ENCODE results near the gene DNAI2. TPM values are rescaled to one million over a fixed set of nuclear protein-coding genes. Genes with fewer than 3 reads are reported as not detected.

DNAI2 gene
- total RNA-seq, 4 donors from 2014 or later, result not detected

DNA sequence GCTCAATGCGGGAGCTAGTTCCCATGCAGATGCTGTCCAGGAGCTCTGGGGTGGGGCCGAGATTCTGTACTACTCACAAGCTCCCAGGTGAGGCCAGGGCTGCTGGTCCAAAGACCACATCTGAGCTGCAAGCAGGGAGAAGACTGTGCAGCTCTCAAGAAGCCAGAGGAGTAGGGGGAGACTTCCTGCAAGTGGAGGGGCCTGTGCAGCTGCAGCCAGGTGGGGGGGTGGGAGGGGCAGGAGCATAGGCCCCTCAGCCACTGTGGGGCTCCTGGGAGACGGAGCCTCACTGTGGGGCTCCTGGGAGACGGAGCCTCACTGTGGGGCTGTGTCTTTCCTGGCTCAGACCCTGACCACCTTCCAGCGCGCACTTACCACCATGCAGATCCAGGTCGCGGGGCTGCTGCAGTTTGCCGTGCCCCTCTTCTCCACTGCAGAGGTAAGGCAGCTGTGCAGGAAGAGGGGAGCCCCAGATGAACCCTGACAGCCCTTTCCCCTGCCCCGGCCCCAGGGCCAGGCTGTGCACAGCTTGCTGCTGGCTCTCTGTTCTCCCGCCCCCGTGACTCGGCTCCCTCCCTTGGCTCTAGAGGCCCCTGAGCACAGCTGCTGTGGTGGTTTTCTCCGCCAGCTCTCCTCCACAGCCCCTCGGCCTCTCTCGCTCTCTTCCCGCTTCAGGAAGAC is 24.3 kb upstream of the DNAI2 start:
- DNase-seq, result no peak
- intact Hi-C loops (cut with DNase I; ENCODE audit: low total_unique reads) (no loop called here), in situ Hi-C loops (cut with MboI; ENCODE audit: low sequenced_read_pairs in 4 of 4) (no loop called here)
- TF ChIP-seq POLR2A (IDR thresholded peaks at IDR 0.05), result no peak
- TF ChIP-seq CTCF (IDR thresholded peaks at IDR 0.05 in 4 of 5, conservative IDR thresholded peaks at IDR 0.05 in 1 of 5), result no peak
- no peaks in the 10 kb centered on the region for H3K9me3 ChIP-seq
- no peak overlapping the region for H3K4me3 ChIP-seq
- H3K27ac ChIP-seq, result no peak overlapping the region
- no peaks in the 10 kb centered on the region for H3K4me1 ChIP-seq
- peaks cover 0 to 7% of the 10 kb centered on the region in 2 donors for H3K36me3 ChIP-seq
- H3K27me3 ChIP-seq, result no peaks in the 10 kb centered on the region
- ATAC-seq, result no peak

GRCh38 chr17:74250324-74250995 is 23.6 kb upstream of the DNAI2 start:
- intact Hi-C loops (cut with DNase I; ENCODE audit: low total_unique reads) (no loop called here), in situ Hi-C loops (cut with MboI; ENCODE audit: low sequenced_read_pairs in 4 of 4) (no loop called here)
- H3K9me3 ChIP-seq, result no peaks in the 10 kb centered on the region
- H3K4me3 ChIP-seq, result no peak overlapping the region
- no peaks in the 10 kb centered on the region for H3K4me1 ChIP-seq
- peaks cover 0 to 13% of the 10 kb centered on the region in 2 donors for H3K36me3 ChIP-seq
- TF ChIP-seq POLR2A (IDR thresholded peaks at IDR 0.05) (no peak), CTCF (IDR thresholded peaks at IDR 0.05 in 4 of 5, conservative IDR thresholded peaks at IDR 0.05 in 1 of 5) (no peak)
- no peak for ATAC-seq
- no peak overlapping the region for H3K27ac ChIP-seq
- DNase-seq, result no peak
- no peaks in the 10 kb centered on the region for H3K27me3 ChIP-seq

DNA sequence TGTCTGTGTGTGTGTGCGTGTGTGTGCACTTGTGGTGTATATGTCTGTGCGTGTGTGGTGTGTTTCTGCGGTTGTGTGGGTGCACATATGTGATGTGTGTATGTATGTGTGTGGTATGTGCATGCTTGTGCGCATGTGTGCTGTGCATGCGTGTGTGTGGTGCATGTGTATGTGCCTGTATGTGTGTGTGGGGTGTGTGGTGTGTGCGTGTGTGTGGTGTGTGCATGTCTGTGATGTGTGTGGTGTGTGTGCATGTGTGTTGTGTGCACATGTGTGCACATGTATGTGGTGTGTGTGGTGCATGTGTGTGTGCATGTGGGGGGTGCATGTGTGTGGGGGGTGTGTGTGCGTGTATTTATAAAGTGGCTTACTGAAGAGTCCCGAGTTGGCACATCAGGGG is 23.0 kb upstream of the DNAI2 start:
- H3K36me3 ChIP-seq, result peaks cover 0 to 19% of the 10 kb centered on the region in 2 donors
- in situ Hi-C loops (cut with MboI; ENCODE audit: low sequenced_read_pairs in 4 of 4), result no loop called here
- DNase-seq (no peak), ATAC-seq (no peak)
- no peaks in the 10 kb centered on the region for H3K4me1 ChIP-seq
- no peak overlapping the region for H3K4me3 ChIP-seq
- H3K27ac ChIP-seq, result no peak overlapping the region
- intact Hi-C loops (cut with DNase I; ENCODE audit: low total_unique reads), result no loop called here
- no peaks in the 10 kb centered on the region for H3K27me3 ChIP-seq
- H3K9me3 ChIP-seq, result no peaks in the 10 kb centered on the region
- TF ChIP-seq CTCF (IDR thresholded peaks at IDR 0.05 in 4 of 5, conservative IDR thresholded peaks at IDR 0.05 in 1 of 5) (no peak), POLR2A (IDR thresholded peaks at IDR 0.05) (no peak)

- peaks cover 0 to 21% of the 10 kb centered on the region in 2 donors for H3K36me3 ChIP-seq
- H3K4me1 ChIP-seq, result no peaks in the 10 kb centered on the region
- H3K27ac ChIP-seq, result no peak overlapping the region
- no peak for TF ChIP-seq CTCF (IDR thresholded peaks at IDR 0.05 in 4 of 5, conservative IDR thresholded peaks at IDR 0.05 in 1 of 5)
- TF ChIP-seq POLR2A (IDR thresholded peaks at IDR 0.05), result no peak
- no peak overlapping the region for H3K4me3 ChIP-seq
- no peak for DNase-seq
- H3K9me3 ChIP-seq, result no peaks in the 10 kb centered on the region
- intact Hi-C loops (cut with DNase I; ENCODE audit: low total_unique reads), result no loop called here
- in situ Hi-C loops (cut with MboI; ENCODE audit: low sequenced_read_pairs in 4 of 4), result no loop called here
- ATAC-seq, result no peak
- H3K27me3 ChIP-seq, result no peaks in the 10 kb centered on the region
These were observed 22.5 kb upstream of the DNAI2 start for GRCh38 chr17:74251569-74251968.
